Naive B cell (primary cell): ENCODE data around the gene NKX2-1. TPM values are rescaled to one million over a fixed set of nuclear protein-coding genes. Genes with fewer than 3 reads are reported as not detected.
A peak's percentile ranks its signal among the peaks of the same experiment; 100 is the strongest.

ENCODE experiments used
- ATAC-seq, 2 donors: fragments of 150-1000 bp; cut with Tn5 transposase; 2 replicates each; pipeline ENCODE4 v1.10.0; 2021; ENCODE audit warnings: low read depth in 2 of 2, mild to moderate bottlenecking in 2 of 2, moderate library complexity in 2 of 2
- DNase-seq: peaks from one replicate; pipeline ENCODE4 v3.0.0; 2022
- H3K27ac Mint-ChIP-seq, 6 donors: one replicate each; pipeline ENCODE4 v1.8.0; 2020 to 2022; ENCODE audit warnings: mild to moderate bottlenecking in 6 of 6, mixed read lengths in 6 of 6, moderate library complexity in 5 of 6, inconsistent platforms in 2 of 6
- H3K27me3 Mint-ChIP-seq, 3 donors: one replicate each; pipeline ENCODE4 v1.8.0; 2021 to 2022; ENCODE audit warnings: mixed read lengths in 3 of 3, mild to moderate bottlenecking in 1 of 3
- H3K36me3 Mint-ChIP-seq, 2 donors: one replicate each; pipeline ENCODE4 v1.8.0; 2020 to 2022; ENCODE audit warnings: mixed read lengths in 2 of 2, inconsistent platforms in 1 of 2, mild to moderate bottlenecking in 1 of 2
- H3K4me1 Mint-ChIP-seq, 3 donors: one replicate each; pipeline ENCODE4 v1.8.0; 2020 to 2022; ENCODE audit warnings: mixed read lengths in 3 of 3, inconsistent platforms in 1 of 3, mild to moderate bottlenecking in 1 of 3, moderate library complexity in 1 of 3
- H3K4me3 Mint-ChIP-seq, 8 donors: one replicate each; pipeline ENCODE4 v1.8.0; 2020 to 2022; ENCODE audit warnings: mild to moderate bottlenecking in 8 of 8, mixed read lengths in 8 of 8, moderate library complexity in 8 of 8, inconsistent platforms in 2 of 8
- H3K9me3 Mint-ChIP-seq, 7 donors: one replicate each; pipeline ENCODE4 v1.8.0; 2020 to 2022; ENCODE audit warnings: mixed read lengths in 7 of 7, mild to moderate bottlenecking in 5 of 7, inconsistent platforms in 2 of 7, moderate library complexity in 1 of 7
- polyA plus RNA-seq, 6 donors: library from polyadenylated mRNA; unstranded; fragments of 300-500 nt; fragmentation: Illumina TruSeq; gene quantifications; one replicate each; pipeline ENCODE4 v1.2.3, GENCODE V29; 2021; ENCODE audit warnings: low read depth in 6 of 6

NKX2-1 gene
- polyA plus RNA-seq, 6 donors from 2014 or later = not detected

DNA sequence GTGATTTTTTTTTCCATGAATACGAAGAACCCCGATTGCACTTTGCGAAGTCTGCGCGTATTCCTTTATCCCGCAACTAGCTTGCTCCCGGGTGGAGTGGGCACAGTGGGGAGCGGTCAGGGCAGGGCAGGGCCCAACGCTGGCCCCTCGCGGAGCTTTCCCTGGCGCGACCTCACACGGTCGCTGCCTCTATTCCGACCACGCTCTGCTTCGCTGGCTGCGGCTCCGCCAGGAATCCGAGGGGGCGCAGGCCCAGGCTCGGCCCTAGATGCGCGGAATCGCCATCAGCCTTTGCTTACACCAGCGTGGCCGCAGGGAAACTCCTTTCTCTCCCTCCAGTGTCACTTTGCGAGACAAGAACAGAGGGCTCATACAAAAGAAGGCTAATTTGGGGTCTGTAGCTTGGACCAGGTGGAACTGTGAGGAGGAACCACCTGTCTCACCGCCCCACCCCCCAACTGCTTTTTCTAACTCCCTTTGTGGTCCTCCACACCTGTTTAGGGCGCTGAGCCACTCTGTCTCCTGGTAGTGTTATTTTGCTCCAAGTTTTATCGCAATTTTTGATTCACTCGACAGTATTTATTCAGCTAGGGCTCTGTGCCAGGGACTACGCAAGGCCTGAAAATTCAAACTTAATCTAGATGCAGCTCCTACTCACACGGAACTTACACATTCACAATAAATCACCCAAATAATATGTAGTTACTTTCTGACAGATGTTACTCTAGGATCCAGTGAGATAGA is 3.1 kb upstream of the NKX2-1 start:
- Mint-ChIP-seq H3K9me3 (peaks cover 0 to 27% (median 7%) of the 10 kb centered on the region in 7 donors), H3K27ac (peak overlapping the region in 1 of 6 donors; percentile 75), H3K4me1 (peaks cover 4 to 7% (median 6%) of the 10 kb centered on the region in 3 donors), H3K4me3 (peak overlapping the region in 2 of 8 donors; percentile 54 to 76), H3K36me3 (peaks cover 0 to 17% of the 10 kb centered on the region in 2 donors), H3K27me3 (peaks cover 50 to 82% (median 64%) of the 10 kb centered on the region in 3 donors)
- no peak for ATAC-seq
- no peak for DNase-seq

DNA sequence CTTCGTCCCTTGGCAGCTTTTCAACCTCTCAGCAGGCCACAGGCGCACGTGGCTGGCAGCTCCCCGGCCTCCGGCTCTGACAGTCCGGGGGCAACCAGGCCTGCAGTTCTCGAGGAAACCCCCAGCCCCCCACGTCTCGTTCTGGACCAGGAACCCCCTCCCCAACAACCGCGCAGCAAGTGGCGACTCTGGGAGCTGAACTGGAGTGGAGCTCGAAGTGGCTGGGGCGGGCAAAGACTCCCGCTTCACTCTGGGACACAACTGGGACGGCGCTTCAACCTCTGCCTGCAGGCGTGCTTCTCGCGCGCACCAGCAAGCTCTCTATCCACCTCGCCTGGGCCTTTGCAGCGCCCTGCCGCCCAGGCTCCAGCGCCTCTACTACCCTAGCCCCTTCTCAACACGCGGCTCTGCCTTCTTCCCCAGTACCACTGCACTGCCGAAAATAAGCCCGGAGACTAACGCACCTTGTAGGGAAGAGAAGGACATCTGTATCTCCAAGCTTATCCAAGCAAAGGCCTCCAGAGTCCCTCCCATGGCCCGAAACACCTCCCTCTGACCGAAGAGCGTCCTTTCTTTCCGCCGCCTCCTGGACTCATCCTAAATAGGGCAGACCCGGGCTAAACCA is 2.4 kb upstream of the NKX2-1 start:
- Mint-ChIP-seq H3K9me3 (peaks cover 0 to 21% (median 5%) of the 10 kb centered on the region in 7 donors), H3K27me3 (peaks cover 43 to 75% (median 58%) of the 10 kb centered on the region in 3 donors), H3K4me1 (peaks cover 4 to 7% (median 6%) of the 10 kb centered on the region in 3 donors), H3K4me3 (peak overlapping the region in 2 of 8 donors; percentile 40 to 76), H3K27ac (peak overlapping the region in 1 of 6 donors; percentile 75), H3K36me3 (peaks cover 0 to 12% of the 10 kb centered on the region in 2 donors)
- ATAC-seq = no peak
- DNase-seq = no peak

DNA sequence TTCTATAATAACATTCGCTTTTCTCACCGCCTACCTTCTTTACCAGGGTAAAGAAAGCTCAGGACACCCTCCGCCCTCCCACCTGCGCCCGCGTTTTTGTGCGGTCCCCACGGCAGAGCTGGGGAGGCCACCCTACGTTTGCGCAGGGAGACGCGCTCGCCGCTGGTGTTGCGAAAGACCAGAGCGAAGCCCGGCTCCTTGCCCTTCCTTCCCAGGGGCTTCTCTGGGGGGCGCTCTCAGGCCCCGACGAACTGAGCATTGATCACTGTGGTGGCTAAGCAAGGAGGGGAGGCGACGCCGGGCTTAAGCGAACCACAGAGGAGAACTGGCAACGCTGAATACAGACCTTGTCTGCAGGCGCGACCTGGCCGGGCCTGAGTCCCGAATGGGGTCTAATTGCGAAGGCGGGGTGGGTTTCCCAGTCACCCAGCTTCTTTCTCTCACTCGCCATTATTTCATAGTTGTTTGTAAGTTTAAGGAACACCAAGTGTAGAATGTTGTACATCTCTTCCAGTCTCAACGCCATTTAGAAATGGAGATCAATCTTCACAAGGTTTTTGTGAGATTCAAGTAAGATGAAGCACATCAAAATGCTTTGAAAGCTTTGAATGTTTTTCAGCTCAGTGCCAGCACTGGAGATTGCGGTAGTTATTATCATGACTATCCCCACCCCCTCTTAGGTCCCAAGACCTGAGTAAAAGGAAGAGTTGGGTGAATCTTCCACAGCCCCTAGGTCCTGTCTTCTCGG is 1.7 kb upstream of the NKX2-1 start:
- H3K27me3 Mint-ChIP-seq = peaks cover 38 to 74% (median 51%) of the 10 kb centered on the region in 3 donors
- peak overlapping the region in 4 of 8 donors; percentile 16 to 53 (median 29) for H3K4me3 Mint-ChIP-seq
- ATAC-seq (no peak), DNase-seq (no peak)
- H3K9me3 Mint-ChIP-seq = peaks cover 0 to 15% (median 2%) of the 10 kb centered on the region in 7 donors
- no peak overlapping the region for H3K27ac Mint-ChIP-seq
- H3K36me3 Mint-ChIP-seq = peaks cover 0 to 8% of the 10 kb centered on the region in 2 donors
- H3K4me1 Mint-ChIP-seq = peaks cover 4 to 7% (median 6%) of the 10 kb centered on the region in 3 donors

DNA sequence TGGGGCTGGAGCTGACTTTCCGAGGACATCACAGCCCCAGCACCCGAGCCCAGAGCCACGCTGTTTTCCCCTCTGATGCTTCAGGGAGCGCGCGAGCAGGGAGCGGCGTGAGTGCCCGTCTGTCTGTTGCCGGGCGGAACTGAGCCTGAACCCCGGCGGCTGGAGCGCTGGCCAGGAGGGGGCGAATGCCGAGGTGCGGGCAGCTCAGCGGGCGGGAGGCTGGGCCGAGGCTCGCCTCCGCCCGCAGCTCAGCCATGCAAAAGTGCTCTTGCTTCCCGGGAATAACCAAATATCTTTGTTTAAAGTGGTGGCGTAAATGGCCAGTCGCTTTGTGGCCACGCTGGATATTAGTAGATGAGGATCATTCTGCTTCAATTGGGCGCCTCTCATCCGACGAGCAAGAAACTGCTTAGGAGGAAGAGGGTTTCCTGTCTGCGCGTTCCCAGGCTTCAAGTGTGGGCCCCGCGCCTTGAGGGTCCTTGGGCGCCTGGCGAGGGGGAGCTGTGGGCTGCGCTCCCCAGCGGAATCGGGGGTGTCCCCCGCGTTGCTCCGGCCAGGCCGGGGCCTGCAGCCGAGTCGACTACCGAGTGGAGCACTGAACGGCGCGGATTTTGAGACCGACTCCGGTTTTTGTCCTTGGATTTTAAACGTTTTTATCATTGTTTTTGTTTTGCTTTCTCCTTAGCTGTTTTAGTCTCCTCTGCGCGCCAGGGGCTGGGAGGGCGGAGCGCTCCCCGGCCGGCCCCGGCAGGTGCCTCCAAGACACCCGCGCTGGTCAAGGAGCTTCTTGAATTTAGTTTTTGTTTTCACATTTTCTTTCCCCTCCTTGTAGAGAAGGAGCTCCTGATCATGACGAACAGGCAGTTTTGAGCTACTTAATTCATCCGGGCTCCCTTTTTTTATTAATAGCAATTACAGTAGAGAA is 831 bp upstream of the NKX2-1 start:
- DNase-seq (no peak), ATAC-seq (no peak)
- H3K4me3 Mint-ChIP-seq = peak overlapping the region in 4 of 8 donors; percentile 23 to 55 (median 36)
- no peak overlapping the region for H3K27ac Mint-ChIP-seq
- peaks cover 0 to 11% (median 2%) of the 10 kb centered on the region in 7 donors for H3K9me3 Mint-ChIP-seq
- H3K36me3 Mint-ChIP-seq = no peaks in the 10 kb centered on the region
- H3K4me1 Mint-ChIP-seq = peaks cover 4 to 8% (median 6%) of the 10 kb centered on the region in 3 donors
- H3K27me3 Mint-ChIP-seq = peaks cover 39 to 74% (median 48%) of the 10 kb centered on the region in 3 donors

DNA sequence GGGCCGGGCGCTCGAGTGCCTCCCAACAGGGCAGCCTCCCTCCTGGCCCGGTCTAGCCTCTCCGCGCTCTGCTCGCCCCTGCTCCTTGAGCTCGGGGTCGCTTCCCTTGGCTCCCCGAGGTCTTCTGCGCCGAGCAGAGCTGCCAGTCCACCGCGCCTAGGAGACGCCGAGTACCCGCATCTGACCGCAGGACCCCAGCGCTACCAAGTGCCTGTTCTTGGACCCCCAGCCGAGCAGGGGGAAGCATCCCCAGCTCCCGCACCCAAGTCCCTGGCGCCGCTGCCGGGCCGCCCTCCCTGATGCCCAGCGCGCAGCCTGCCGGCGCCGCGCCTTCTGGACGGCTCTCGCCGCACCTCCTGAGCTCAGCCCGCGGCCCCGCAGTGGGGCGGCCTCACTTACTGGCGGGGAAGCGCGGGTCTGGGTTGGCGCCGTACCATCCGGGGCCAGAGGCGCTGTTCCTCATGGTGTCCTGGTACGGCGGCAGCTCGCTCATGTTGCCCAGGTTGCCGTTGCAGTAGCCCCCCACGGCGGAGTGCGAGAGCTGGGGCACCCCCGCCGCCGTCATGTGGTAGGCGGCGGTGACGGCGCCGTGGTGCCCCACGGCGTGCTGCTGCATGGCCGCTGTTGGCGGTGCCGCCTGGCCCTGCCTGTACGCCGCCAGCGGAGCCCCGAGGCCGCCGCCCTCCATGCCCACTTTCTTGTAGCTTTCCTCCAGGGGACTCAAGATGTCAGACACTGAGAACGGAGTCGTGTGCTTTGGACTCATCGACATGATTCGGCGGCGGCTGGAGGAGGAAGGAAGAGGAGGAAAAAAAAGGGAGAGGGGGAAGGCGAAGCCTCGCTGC is 1.2 kb downstream of the NKX2-1 start:
- H3K27ac Mint-ChIP-seq = no peak overlapping the region
- no peak for DNase-seq
- peak overlapping the region in 3 of 8 donors; percentile 38 to 67 (median 57) for H3K4me3 Mint-ChIP-seq
- H3K36me3 Mint-ChIP-seq = peaks cover 0 to 6% of the 10 kb centered on the region in 2 donors
- no peak for ATAC-seq
- H3K9me3 Mint-ChIP-seq = peaks cover 0 to 6% (median 0%) of the 10 kb centered on the region in 7 donors
- H3K4me1 Mint-ChIP-seq = peaks cover 4 to 7% (median 6%) of the 10 kb centered on the region in 3 donors
- peaks cover 43 to 72% (median 59%) of the 10 kb centered on the region in 3 donors for H3K27me3 Mint-ChIP-seq

DNA sequence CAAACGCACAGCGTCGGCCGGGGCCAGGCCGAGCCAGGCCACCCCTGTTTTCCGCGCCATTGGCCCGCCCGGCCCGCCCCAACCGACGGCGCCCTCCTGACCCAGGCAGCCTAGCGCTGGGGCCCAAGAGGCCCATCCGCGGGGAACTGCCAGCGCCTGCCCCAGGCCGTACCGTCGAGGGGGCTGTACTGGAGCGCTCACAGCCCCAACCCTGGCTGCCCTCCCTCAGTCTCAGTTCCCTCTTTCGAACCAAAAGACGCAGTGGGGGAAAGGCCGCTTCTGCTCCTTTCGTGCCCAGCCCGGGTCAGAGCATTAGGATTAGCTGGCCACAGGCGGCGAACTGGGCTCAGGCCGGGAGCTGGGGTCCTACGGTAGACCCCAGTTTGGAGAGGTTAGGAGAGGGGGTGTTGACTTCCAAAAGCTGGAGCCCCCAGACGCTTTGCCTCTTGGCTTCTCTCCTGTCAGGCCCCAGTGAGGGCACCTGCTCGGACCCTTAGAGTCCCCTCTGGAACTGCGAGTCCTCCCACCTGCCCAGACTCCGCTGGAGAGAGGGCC is 1.9 kb downstream of the NKX2-1 start:
- ATAC-seq = no peak
- peaks cover 36 to 72% (median 59%) of the 10 kb centered on the region in 3 donors for H3K27me3 Mint-ChIP-seq
- peaks cover 0 to 4% (median 0%) of the 10 kb centered on the region in 7 donors for H3K9me3 Mint-ChIP-seq
- peaks cover 4 to 7% (median 6%) of the 10 kb centered on the region in 3 donors for H3K4me1 Mint-ChIP-seq
- H3K4me3 Mint-ChIP-seq = no peak overlapping the region
- peak overlapping the region in 1 of 6 donors; percentile 50 for H3K27ac Mint-ChIP-seq
- DNase-seq = no peak
- peaks cover 0 to 6% of the 10 kb centered on the region in 2 donors for H3K36me3 Mint-ChIP-seq

DNA sequence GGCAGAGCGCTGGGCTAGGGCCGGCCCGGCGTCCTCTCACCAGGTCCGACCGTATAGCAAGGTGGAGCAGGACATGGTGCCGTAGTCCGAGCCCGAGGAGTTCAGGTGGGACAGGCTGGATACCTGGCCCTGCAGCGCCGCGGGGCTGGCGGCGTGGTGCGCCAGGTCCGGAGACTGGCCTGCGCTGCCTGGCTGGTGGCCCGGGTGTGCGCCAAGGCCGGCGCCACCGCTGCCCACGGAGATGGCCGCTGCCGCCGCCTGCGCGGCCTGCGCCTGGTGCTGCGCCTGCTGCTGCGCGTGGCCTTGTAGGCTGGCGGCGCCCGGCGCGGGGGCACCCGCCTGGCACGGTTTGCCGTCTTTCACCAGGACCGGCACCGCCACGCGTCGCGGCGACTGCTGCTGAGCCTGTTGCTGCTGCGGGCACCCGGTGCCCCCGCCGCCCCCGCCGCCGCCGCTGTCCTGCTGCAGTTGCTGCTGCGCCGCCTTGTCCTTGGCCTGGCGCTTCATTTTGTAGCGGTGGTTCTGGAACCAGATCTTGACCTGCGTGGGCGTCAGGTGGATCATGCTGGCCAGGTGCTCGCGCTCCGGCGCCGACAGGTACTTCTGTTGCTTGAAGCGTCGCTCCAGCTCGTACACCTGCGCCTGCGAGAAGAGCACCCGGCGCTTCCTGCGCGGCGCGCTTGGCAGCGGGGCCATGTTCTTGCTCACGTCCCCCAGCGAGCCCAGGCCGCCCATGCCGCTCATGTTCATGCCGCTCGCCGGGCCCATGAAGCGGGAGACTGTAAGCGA is 2.6 kb downstream of the NKX2-1 start:
- ATAC-seq (no peak), DNase-seq (no peak)
- peaks cover 0 to 6% of the 10 kb centered on the region in 2 donors for H3K36me3 Mint-ChIP-seq
- no peak overlapping the region for H3K4me3 Mint-ChIP-seq
- H3K27me3 Mint-ChIP-seq = peaks cover 38 to 72% (median 59%) of the 10 kb centered on the region in 3 donors
- H3K27ac Mint-ChIP-seq = no peak overlapping the region
- H3K4me1 Mint-ChIP-seq = peaks cover 3 to 7% (median 4%) of the 10 kb centered on the region in 3 donors
- peaks cover 0 to 4% (median 0%) of the 10 kb centered on the region in 7 donors for H3K9me3 Mint-ChIP-seq

DNA sequence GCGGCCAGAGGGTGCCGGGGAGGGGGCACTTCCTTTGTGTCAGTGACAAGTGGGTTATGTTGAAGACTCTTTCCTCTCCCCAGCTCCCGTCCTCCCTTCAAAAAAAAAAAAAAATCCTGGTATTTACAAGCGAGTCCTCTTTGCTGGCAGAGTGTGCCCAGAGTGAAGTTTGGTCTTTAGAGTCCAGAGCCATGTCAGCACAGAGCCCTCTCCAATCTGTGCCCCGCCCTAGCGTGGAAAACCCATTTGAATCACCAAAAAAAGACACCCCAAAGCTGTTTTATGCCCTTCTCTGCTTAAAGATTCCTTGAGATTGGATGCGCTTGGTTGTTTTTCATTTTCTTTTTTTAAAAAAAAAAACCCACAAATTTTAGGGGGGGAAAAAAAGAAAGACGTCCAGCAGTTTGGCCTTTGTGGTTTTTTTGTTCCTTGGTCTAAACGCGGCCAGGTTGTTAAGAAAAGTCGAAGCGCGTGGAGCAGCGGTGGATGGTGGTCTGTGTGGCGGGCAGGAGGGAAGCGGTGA is 3.3 kb downstream of the NKX2-1 start:
- Mint-ChIP-seq H3K9me3 (peaks cover 0 to 4% (median 0%) of the 10 kb centered on the region in 7 donors), H3K4me1 (peaks cover 0 to 7% (median 4%) of the 10 kb centered on the region in 3 donors), H3K27ac (peak overlapping the region in 1 of 6 donors; percentile 22), H3K4me3 (peak overlapping the region in 1 of 8 donors; percentile 68), H3K27me3 (peaks cover 40 to 72% (median 59%) of the 10 kb centered on the region in 3 donors), H3K36me3 (peaks cover 0 to 6% of the 10 kb centered on the region in 2 donors)
- ATAC-seq (no peak), DNase-seq (no peak)

DNA sequence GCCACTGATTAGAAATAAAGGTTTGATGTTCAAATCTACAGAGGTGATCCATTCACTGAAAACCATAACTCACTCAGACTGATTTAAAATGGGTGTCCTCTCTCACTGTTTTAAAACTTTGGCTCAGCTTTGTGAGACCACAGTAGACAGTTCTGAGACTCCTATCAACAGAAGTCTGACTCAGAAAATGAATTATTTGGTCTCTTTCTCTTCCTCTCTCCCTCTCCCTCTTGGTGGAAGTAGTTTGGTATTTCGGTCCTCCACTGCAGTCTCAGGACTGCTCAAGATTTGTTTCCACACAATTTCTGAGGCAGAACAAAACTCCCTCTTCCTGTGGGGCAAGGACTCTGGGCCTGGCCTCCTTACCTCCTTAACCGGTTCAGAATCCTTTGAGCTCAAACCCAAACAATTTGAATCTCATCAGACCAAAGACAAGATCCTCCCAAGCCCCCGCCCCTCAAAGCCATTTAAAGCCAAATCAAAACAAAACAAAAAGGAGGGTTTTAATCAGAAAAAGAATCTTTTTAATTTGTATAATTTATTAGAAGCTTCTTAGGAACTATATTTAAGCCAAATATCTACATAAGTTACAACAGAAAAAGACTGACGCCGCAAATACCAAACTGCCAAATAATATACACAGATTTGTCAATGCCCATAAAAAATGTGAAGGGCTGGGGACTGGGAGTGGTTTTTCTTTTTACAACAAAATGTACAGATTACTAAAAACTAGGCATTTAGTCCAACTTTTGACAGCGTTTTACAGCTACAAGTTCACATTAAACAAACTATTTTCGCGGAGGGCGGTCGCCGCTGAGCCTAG is 3.9 kb downstream of the NKX2-1 start:
- Mint-ChIP-seq H3K36me3 (peaks cover 0 to 6% of the 10 kb centered on the region in 2 donors), H3K27ac (no peak overlapping the region), H3K4me1 (peaks cover 0 to 7% (median 4%) of the 10 kb centered on the region in 3 donors), H3K27me3 (peaks cover 40 to 68% (median 59%) of the 10 kb centered on the region in 3 donors), H3K9me3 (peaks cover 0 to 4% (median 0%) of the 10 kb centered on the region in 7 donors), H3K4me3 (peak overlapping the region in 1 of 8 donors; percentile 35)
- no peak for DNase-seq
- ATAC-seq = no peak

DNA sequence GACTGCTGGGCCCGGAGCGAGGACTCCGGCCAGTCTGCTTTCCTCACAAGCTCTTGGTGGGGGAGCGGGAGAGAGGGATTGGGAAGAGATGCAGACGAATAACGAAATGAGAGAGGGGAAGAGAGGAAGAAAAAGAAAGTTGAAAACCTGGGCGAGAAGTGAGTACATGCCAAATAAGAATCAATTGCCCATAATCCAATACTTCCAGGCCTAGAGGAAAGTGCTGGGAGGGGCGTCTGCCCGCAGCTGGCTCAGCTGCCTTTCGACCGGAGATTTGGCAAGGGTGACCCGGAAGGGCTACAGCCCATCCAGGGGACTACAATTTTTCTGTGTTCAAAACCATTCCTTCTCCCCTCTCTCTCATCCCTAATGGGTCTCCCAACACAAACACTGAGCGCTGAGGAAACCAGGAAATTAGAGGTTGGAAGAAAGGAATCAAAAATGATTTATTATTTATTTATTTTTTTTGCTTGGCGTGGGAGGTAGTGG is 4.9 kb downstream of the NKX2-1 start:
- ATAC-seq = no peak
- Mint-ChIP-seq H3K27me3 (peaks cover 49 to 71% (median 68%) of the 10 kb centered on the region in 3 donors), H3K9me3 (peaks cover 0 to 4% (median 0%) of the 10 kb centered on the region in 7 donors), H3K4me1 (peaks cover 0 to 7% (median 4%) of the 10 kb centered on the region in 3 donors), H3K36me3 (peaks cover 4 to 6% of the 10 kb centered on the region in 2 donors), H3K4me3 (no peak overlapping the region), H3K27ac (peak overlapping the region in 2 of 6 donors; percentile 34 to 72)
- no peak for DNase-seq
